HG03103 (cell line): ENCODE data around the gene MPND.
"Not testable (repeated sequence)": the region's sequence is repeated elsewhere in the genome, so short reads cannot be mapped to it uniquely, and the experiment has no call there.

ENCODE experiments used
- ATAC-seq: cut with Tn5 transposase; IDR thresholded peaks from one replicate; pipeline ENCODE4 v1.9.1; 2021; ENCODE audit warnings: low read depth; ENCODE audit not compliant: unreplicated experiment

MPND gene

GRCh38 chr19:4319067-4319718 lies 24.2 kb upstream of the MPND start:
- no peak for ATAC-seq

- ATAC-seq = no peak
Measured at GRCh38 chr19:4320419-4320818, 22.9 kb upstream of the MPND start.

- ATAC-seq = no peak
Measured at GRCh38 chr19:4322942-4323665, 20.3 kb upstream of the MPND start.

GRCh38 chr19:4323692-4324091 lies 19.7 kb upstream of the MPND start:
- no peak for ATAC-seq

GRCh38 chr19:4324228-4324627 lies 19.1 kb upstream of the MPND start:
- ATAC-seq = no peak

GRCh38 chr19:4326215-4326836 lies 17.0 kb upstream of the MPND start:
- no peak for ATAC-seq

GRCh38 chr19:4326837-4327251 lies 16.5 kb upstream of the MPND start:
- no peak for ATAC-seq

GRCh38 chr19:4327252-4327876 lies 16.0 kb upstream of the MPND start:
- no peak for ATAC-seq

GRCh38 chr19:4327877-4328242 lies 15.5 kb upstream of the MPND start:
- no peak for ATAC-seq

GRCh38 chr19:4328243-4328990 lies 14.9 kb upstream of the MPND start:
- ATAC-seq = peak; percentile 75

GRCh38 chr19:4328991-4329681 lies 14.2 kb upstream of the MPND start:
- ATAC-seq = not testable (repeated sequence)

- ATAC-seq = no peak
Measured at GRCh38 chr19:4329858-4330257, 13.5 kb upstream of the MPND start.

- no peak for ATAC-seq
Measured at GRCh38 chr19:4334929-4335570, 8.3 kb upstream of the MPND start.

GRCh38 chr19:4337906-4338440 lies 5.4 kb upstream of the MPND start:
- ATAC-seq = no peak

- no peak for ATAC-seq
Measured at GRCh38 chr19:4338441-4339355, 4.7 kb upstream of the MPND start, which contains the start of gene STAP2. Gene STAP2 (minus strand): TSS chr19:4338827. CDS start chr19:4338753, 74 bp downstream.

- ATAC-seq = no peak
Measured at GRCh38 chr19:4342314-4342614, 1.1 kb upstream of the MPND start.

- ATAC-seq = peak; percentile 79
Measured at GRCh38 chr19:4342615-4343369, 570 bp upstream of the MPND start.
